Stimulated activated CD4-positive, alpha-beta T cell treated with anti-CD3 and anti-CD28 coated beads, Interleukin-15, amount 100 ng/mL, for 24 hours (primary cell): ENCODE data around the gene NMT1.

Source experiments
- DNase-seq: peaks from one replicate; pipeline ENCODE4 v3.0.0-alpha.2; 2020

The NMT1 gene

DNA sequence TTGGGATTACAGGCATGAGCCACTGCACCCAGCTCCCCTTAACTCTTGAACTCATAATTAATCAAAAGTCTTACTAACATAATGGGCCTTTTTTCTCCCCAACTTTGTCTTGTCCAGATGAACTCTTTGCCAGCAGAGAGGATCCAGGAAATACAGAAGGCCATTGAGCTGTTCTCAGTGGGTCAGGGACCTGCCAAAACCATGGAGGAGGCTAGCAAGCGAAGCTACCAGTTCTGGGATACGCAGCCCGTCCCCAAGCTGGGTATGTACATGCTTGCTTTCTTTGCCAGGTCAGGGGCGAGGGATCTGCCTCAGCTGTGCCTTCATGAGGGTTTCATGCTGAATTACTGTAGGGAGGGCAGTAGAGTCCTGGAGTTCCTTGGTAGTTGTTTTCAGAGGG, 25.3 kb downstream of the NMT1 start:
- DNase-seq = no peak

GRCh38 chr17:45086865-45087503, 25.9 kb downstream of the NMT1 start:
- no peak for DNase-seq

DNA sequence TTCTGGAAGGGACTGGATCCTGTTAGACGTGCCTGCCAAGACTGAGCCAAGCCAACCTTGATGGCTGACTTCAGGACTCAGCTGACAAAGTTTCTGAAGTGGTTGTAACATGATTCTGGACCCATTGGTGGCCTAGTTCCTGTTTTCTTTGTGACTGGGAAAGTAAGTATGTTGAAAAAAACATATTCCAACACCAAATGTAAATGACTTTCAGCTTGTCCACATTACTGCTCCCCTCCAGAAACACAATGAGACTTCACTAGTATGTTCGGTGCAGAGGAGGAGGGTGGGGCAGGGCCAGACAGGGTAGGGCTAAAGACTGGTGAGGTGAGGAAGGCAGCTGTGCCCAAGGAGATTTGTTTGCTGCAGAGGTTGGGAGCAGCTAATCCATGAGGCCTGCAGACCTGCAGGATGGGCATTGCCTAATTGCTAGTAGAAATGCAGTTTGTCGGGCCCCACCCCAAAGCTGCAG, 26.4 kb downstream of the NMT1 start:
- DNase-seq = no peak

DNA sequence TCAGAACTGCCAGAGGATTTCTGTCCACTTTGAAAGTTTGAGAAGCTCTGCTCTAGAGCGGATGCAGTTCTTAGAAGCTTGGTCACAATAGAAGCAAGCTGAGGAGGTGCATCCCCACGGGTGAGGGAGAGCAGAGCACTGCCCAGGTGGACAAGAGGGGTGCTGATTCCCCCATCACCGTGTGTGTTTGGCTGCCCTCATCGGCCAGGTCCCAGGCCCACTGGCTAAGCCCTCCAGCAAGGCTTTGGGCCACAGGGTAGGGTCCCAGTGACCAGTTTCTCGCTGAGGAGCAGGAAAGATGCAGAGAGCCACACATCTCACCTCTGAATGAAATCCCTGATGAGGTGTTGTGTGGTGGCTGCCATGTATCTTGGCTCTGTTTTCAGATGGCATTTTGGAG, 26.9 kb downstream of the NMT1 start:
- DNase-seq = no peak

- no peak for DNase-seq
Observed at GRCh38 chr17:45088741-45089140, 27.6 kb downstream of the NMT1 start.

DNA sequence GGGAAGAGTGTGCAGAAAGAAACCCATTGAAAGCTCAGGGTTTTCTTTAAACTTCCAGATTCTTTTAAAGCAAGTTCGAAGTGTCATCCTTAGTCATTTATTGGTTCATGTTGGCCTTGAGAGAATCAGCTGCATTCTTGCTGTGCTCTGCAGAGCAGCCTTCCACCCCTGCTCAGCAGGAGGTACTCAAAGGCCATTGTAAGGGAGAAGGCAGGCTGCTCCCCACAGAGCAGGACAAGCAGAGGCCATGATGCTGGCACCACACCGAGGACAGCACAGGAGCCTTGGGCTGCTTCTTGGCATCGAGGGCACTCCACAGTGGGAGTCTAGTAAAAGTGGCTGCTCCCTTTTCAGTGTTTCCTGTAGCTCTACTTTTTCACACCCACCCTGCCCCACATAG, 29.6 kb downstream of the NMT1 start:
- DNase-seq = no peak

GRCh38 chr17:45091778-45092425, 30.8 kb downstream of the NMT1 start:
- no peak for DNase-seq

GRCh38 chr17:45092911-45093430, 31.9 kb downstream of the NMT1 start:
- DNase-seq = no peak

DNA sequence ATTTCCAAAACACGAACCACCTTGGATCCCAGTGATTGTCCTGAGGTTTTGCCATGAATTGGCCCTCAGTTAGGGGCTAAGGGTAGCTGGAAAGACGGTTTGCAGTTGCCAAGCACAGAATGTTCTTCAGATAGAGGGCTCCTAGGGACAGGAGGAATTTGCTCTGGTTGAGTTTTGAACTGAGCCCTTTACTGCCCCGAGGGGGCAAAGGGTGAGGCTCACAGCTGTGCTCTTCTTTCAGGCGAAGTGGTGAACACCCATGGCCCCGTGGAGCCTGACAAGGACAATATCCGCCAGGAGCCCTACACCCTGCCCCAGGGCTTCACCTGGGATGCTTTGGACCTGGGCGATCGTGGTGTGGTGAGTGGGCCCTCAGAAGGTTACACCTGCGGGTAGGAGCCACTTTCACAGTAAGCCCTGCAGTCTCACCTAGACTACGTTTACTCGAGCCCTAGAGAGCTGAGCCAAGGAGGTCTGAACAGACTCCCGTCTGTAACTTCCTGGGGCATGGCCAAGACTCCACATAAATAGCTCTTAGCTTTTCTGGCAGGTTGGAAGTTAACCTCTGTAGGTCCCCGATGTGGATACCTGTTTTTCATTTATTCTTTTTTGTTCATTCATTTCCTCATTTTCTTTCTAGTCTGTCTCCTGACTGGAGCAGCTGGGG, 32.5 kb downstream of the NMT1 start:
- DNase-seq = no peak

GRCh38 chr17:45096141-45096540, 35.0 kb downstream of the NMT1 start:
- DNase-seq = peak; percentile 16

- DNase-seq = no peak
Observed at GRCh38 chr17:45096926-45097325, 35.8 kb downstream of the NMT1 start.

- no peak for DNase-seq
Observed at GRCh38 chr17:45098081-45098868, 37.2 kb downstream of the NMT1 start.

DNA sequence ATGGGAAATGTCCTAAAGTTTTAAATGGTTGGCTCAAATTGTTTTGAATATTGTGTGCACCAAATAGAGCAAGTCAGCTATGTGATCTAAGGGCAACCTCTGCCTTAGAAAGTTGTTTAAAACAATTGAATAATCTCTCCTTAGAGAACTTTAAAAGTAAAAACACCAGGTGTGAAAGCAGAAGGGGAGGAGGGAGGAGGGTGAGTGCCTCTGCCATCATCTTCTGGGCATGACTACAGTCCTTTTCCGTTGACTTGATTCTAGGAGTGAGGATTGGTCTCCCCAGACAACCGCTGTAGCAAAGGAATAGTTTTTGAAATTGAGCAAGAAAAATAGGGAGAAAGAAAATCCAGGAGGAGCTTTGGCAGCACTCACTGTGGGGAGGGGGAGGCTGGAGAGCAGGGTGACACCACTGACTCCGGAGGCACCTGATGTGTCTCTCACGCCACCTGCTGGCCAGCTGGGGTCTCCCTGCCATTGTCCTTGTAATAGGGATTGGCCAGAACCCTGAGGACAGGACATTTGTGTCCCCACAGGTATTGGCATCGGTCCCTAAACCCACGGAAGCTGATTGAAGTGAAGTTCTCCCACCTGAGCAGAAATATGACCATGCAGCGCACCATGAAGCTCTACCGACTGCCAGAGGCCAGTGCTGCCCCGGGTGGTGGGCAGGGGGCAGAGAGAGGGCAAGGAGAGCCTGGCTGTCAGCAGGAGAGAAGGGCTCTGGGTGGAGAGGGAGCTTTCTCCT, 37.9 kb downstream of the NMT1 start:
- DNase-seq = peak; percentile 84

DNA sequence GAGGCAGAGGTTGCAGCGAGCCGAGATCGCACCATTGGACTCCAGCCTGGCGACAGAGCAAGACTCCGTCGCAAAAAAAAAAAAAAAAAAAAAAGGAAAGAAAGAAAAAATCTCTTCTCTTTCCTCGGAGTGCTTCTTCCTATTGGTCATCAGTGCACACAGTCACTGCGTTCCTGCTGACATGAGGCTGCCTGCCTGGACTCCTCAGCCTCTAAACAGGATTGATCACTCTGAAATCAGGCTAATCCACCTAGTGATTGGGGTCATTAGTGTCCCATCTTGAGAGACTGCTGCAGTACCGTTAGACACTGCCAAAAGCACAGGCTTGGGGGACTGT, 40.4 kb downstream of the NMT1 start:
- no peak for DNase-seq

- DNase-seq = no peak
Observed at GRCh38 chr17:45101883-45102811, 41.0 kb downstream of the NMT1 start.

- no peak for DNase-seq
Observed at GRCh38 chr17:45102856-45103255, 41.7 kb downstream of the NMT1 start.

DNA sequence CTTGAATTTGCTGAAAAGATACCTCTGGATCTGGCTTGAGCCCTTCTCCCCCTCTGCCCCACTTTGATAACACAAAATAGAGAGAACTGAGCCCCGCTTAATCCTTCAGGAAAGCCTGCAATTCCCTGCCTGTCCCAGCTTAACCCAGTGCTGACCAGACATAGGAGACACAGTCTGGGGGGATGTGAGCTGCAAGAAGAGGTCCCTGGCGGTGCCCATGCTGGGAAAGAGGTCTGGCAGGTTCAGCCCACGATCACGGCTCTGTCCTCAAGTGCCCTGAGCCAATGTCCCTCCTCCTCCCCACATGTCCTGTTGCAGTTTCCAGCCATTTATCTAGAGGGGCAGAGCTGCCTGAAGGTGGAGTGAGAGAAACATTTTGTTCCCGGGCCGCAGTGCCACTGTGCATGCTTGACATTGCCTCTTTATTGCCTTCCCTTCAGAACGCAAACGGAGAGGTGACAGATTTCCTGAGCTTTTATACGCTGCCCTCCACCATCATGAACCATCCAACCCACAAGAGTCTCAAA, 42.2 kb downstream of the NMT1 start:
- no peak for DNase-seq

- DNase-seq = no peak
Observed at GRCh38 chr17:45104029-45104428, 42.9 kb downstream of the NMT1 start.

GRCh38 chr17:45104497-45104896, 43.4 kb downstream of the NMT1 start:
- DNase-seq = no peak

DNA sequence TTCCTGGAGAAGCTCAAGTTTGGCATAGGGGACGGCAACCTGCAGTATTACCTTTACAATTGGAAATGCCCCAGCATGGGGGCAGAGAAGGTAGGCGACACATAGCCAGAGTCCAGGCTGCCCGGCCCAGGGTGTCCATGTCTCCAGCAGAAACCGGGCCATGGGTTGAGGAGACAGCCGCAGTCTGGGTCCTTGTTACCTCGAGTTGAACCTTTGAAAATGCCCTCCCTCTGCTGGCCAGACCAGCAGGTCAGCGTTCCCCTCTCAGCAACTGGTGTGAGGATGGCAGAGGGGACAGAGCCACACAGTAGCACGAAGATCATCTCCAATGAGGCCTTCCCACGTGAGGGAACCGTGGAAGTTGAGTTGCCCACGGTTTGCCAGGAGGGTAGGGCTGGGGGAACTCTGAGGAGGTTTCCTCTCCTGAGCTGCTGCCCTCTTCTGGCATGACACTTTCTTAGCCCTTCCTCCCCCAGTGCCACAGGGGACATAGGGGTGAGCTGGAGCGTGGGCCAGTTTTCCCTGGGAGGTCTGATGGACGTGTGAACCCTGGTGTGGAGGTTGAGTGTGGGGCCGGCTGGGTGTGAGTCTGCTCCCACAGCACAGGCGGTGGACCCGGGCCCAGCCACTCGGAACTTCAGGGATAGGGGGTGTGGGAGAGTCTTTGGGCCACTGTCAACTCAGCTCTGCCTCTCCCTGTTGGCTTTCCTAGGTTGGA, 43.9 kb downstream of the NMT1 start:
- no peak for DNase-seq

DNA sequence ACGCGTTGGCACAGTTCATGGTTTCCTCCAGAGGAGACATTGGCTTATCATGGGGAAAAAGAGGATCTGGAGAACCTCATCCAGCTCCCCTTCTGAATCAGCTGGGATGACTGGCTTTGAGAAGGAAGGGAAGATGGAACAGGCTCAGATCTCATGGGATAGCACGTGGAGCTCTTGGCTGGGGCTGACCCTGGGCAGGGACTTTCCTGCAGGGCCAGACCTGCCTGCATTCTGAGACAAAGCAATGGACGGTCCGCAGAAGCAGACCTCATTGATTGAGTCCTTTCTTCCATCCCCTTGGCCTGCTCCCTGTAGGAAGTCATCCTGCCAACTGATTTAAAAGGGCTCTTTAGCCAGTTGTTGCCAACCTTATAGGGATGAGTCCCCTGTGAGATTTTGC, 45.0 kb downstream of the NMT1 start:
- DNase-seq = no peak
